HEK293 (cell line): ENCODE data around the gene AIG1.

Experiments
- CTCF ChIP-seq: fragments of 450-650 bp; formaldehyde crosslinking; IDR thresholded peaks from 2 replicates; pipeline ENCODE4 v1.5.1; 2016; ENCODE audit warnings: missing biosample characterization, missing genetic modification characterization
- GFI1B ChIP-seq: fragments of 450-650 bp; formaldehyde crosslinking; IDR thresholded peaks from 2 replicates; pipeline ENCODE4 v1.5.1; 2016; ENCODE audit warnings: missing biosample characterization, missing genetic modification characterization
- GLI4 ChIP-seq: fragments of 450-650 bp; formaldehyde crosslinking; IDR thresholded peaks from 2 replicates; pipeline ENCODE4 v1.5.1; 2016; ENCODE audit warnings: missing biosample characterization, missing genetic modification characterization
- REPIN1 ChIP-seq: fragments of 450-650 bp; formaldehyde crosslinking; IDR thresholded peaks from 2 replicates; pipeline ENCODE4 v1.5.1; 2017; ENCODE audit warnings: missing biosample characterization, missing genetic modification characterization, low read depth
- ZNF280D ChIP-seq: fragments of 450-650 bp; formaldehyde crosslinking; IDR thresholded peaks from 2 replicates; pipeline ENCODE4 v1.5.1; 2016; ENCODE audit warnings: missing biosample characterization, missing genetic modification characterization
- ZNF362 ChIP-seq: fragments of 450-650 bp; formaldehyde crosslinking; IDR thresholded peaks from 2 replicates; pipeline ENCODE4 v1.5.1; 2016; ENCODE audit warnings: missing biosample characterization, missing genetic modification characterization
- ZNF692 ChIP-seq: fragments of 450-650 bp; formaldehyde crosslinking; IDR thresholded peaks from 2 replicates; pipeline ENCODE4 v1.5.1; 2016; ENCODE audit warnings: missing biosample characterization, missing genetic modification characterization

- no peak for TF ChIP-seq GLI4 (tag by site-specific recombination)
- no peak for TF ChIP-seq REPIN1
- no peak for TF ChIP-seq ZNF362 (tag by site-specific recombination)
- TF ChIP-seq GFI1B (tag by site-specific recombination), result no peak
- TF ChIP-seq ZNF692, result no peak
- TF ChIP-seq CTCF (tag by site-specific recombination), result no peak; the same call in 1 of the 2 replicates
- no peak for TF ChIP-seq ZNF280D
These were observed 172.2 kb downstream of the AIG1 start for GRCh38 chr6:143232849-143233248.
